HG03469 (cell line): ENCODE results near the gene ZNF142.
"Not testable (repeated sequence)": the region's sequence is repeated elsewhere in the genome, so short reads cannot be mapped to it uniquely, and the experiment has no call there.

Source experiments
- ATAC-seq: cut with Tn5 transposase; IDR thresholded peaks from one replicate; pipeline ENCODE4 v1.9.1; 2021; ENCODE audit warnings: mild to moderate bottlenecking, moderate library complexity, moderate number of reproducible peaks; ENCODE audit not compliant: unreplicated experiment

Gene ZNF142, protein sequence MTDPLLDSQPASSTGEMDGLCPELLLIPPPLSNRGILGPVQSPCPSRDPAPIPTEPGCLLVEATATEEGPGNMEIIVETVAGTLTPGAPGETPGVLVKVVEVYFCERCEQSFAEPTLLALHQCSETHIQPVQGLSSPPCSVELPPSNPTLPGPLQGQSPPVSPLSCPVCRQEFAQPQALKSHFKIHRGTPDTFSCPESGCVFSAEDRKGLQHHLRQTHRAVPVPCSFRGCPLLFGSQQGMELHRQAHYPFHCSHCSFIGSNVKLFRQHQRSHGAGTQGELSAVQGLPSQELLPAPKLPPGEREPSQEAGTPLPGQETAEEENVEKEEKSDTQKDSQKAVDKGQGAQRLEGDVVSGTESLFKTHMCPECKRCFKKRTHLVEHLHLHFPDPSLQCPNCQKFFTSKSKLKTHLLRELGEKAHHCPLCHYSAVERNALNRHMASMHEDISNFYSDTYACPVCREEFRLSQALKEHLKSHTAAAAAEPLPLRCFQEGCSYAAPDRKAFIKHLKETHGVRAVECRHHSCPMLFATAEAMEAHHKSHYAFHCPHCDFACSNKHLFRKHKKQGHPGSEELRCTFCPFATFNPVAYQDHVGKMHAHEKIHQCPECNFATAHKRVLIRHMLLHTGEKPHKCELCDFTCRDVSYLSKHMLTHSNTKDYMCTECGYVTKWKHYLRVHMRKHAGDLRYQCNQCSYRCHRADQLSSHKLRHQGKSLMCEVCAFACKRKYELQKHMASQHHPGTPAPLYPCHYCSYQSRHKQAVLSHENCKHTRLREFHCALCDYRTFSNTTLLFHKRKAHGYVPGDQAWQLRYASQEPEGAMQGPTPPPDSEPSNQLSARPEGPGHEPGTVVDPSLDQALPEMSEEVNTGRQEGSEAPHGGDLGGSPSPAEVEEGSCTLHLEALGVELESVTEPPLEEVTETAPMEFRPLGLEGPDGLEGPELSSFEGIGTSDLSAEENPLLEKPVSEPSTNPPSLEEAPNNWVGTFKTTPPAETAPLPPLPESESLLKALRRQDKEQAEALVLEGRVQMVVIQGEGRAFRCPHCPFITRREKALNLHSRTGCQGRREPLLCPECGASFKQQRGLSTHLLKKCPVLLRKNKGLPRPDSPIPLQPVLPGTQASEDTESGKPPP (N-terminal part only)

DNA sequence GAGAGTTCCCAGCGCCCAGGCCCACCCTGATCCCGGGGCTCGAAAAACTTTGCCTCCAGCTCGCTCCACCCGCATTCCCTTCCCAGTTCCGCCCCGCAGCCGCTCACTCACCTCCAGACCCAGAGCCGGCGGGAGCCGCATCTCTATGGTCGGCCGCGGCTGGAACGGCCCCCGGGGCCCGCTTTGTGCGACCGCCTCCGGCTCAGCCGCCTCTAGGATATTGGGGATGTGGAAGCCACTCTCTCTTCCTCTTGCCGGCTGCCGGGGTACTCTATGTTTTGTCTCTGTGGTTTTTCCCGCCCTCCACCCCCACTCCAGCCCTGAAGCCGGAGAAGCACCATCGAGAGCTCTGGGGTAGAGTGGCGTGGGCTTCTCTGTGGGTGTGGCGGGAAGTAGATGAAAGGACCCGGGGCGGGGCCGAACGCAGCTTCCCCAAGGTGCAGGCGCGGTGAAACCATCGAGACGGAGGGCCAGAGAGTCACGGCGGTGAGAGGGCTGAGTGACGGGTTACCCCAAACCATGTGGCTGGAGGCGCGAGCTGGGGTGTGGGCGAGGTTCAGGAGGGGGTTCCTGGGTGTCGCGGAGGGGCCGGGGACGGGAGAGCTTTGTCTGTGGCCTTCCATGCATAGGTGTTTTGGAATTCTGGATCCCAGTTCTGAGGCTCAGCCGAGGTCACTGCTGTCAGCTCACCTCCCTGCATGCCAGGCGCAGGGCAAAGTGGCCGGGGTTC lies at the start of gene ZNF142, which contains the start of gene BCS1L:
Gene ZNF142, minus strand, starts transcription at position 366 of the 730 bp plus-strand sequence. CDS start 3,194 bp downstream, outside the sequence.
Gene BCS1L, plus strand, starts transcription at position 426 of the 730 bp plus-strand sequence. CDS start 1,305 bp downstream, outside the sequence.
- peak; percentile 57 for ATAC-seq

DNA sequence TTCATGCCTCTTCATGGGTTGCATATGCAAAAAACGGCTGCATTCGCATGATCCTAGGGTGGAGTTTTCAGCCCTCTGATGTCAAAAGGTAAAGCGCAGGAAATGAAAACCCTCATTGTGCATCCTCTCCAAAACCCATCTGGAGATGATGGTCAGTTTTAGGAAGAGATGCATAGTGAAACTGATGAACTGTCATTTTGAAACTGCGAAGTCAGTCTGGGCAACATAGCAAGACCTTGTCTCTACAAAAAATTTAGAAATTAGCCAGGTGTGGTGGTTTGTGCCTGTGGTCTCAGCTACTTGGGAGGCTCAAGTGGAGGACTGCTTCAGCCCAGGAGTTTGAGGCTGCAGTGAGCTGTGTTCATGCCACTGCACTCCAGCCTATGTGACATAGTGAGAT lies 48.7 kb upstream of the ZNF142 start:
- ATAC-seq, result peak; percentile 31

DNA sequence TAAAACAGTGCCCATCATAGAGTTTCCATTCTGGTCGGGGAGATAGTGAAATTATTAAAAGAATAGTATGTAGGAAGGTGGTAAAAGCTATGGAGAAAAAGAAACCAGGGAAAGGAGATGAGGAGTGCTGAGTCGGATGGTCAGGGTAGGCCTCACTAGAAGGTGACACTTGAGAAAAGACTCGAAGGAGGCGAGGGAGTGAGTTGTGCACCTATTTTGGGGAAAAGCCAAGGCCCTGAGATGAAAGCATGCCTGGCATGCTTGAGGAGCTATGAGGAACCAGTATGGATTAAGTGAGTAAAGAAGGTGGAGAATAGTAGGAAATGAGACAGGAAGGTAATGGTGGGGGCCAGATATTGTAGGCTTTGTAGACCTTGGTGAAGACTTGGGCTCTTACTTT lies 43.9 kb upstream of the ZNF142 start:
- no peak for ATAC-seq

DNA sequence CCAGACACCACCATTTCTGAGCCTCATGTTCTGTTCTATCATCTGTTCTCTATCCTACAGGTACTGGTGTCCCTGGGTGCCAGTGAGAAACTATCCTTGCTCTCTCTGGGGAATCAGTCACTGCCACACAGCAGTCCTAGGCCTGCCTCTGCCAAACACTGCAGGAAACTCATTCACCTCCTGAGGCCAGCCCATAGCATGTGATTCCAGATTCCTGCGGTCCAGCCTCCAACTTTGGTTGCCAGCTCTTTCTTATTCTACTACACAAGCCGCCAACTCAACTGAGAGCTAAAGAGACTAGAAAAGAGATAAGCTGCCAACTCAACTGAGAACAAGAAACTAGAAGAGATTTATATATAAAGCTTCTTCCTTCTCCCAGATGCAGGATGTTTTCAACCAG lies 42.4 kb upstream of the ZNF142 start:
- no peak for ATAC-seq

DNA sequence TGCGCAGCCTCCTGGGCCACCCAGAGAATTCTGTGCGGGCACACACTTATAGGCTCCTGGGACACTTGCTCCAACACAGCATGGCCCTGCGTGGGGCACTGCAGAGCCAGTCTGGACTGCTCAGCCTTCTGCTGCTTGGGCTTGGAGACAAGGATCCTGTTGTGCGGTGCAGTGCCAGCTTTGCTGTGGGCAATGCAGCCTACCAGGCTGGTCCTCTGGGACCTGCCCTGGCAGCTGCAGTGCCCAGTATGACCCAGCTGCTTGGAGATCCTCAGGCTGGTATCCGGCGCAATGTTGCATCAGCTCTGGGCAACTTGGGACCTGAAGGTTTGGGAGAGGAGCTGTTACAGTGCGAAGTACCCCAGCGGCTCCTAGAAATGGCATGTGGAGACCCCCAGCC lies 39.5 kb upstream of the ZNF142 start:
- no peak for ATAC-seq

DNA sequence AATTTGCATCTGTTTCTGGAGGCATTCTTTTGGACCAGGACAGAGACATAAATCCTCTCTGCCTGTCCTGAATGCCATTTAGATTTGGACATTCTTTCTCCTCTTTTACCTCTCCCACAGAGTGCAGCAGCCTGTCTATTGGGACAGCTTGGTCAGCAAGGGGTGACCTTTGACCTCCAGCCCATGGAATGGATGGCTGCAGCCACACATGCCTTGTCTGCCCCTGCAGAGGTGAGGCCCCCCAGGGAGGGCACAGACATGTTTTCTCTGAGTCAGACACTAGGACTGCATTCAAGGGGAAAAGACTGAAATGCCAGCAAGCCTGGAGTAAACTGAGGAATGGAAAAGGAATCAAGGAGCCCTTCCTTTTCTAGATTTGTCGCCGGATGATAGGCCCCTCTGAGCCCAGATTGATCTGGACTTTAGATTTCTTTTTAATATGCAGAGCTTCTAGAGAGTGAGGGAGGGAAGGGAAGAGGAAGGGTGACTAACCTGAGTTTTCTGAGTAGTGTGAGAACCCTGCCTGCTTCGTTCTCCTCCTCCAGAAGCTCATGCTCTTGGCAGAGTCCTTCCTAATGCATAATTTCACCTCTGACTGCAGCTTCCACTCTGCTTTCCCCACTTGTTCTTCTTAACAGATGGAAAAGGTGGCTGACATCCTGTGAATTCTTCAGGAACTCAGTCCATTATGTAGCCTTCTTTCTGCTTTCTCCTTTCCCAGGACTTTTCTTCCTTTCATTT lies 35.2 kb upstream of the ZNF142 start:
- no peak for ATAC-seq

DNA sequence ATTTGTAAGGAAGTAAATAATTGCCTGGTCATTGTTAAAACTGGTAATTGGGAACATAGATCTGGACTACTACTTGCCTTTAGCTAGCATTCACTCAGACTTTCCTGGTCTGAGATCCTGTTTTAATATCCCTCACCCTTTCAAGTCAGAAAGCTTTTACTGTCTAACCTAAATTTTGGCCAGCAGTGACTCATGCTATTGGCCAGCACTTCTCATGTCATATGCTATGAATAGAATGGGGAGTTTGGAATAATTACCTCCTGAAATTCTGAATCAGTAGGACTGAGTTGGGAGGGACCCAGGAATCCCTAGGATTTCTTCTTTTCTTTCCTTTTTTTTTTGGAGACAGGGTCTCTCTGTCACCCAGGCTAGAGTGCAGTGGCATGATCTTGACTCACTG lies 31.8 kb upstream of the ZNF142 start:
- ATAC-seq, result no peak

DNA sequence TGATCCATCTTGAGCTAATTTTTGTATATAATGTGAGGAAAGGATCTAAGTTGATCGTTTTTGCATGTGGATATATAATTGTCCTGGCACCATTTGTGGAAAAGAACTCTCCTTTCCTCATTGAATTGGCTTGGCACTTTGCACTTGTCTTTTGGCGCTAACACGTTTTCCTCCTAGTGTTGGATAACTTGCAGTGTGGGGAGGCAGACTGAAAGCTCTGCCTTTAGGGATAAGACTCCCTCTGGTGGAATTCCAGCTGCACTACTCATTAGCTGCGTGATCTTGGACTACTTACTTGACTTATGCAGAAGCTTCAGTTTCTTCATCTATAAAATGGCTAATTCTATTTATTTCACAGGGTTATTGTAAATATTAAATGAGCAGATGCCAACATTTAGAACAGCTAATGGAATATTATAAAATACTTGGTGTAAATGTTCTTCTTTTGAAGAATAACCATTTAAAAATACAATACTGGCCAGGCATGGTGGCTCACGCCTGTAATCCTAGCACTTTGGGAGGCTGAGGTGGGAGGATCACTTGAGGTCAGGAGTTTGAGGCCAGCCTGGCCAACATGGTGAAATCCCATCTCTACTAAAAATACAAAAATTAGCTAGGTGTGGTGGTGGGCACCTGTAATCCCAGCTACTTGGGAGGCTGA lies 28.1 kb upstream of the ZNF142 start:
- not testable (repeated sequence) for ATAC-seq

DNA sequence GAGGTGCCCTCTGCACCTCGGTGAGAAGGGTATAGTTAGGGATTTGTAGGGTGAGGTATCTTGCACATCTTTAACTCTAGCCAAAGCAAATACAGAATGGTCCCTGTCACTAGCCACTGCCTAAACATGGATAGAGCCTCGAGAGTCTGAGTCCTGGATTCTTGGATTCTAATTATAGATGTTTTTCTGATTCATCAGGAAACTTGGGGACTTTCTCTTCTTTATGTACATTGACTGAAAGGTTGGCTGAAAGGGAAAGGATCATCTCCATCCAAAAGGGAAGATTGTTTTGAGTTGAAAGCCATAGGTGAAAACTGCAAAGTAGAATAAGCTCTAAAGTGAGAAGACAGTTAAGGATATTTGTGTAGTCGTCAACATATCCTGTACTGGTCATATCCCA lies 20.6 kb upstream of the ZNF142 start:
- ATAC-seq, result no peak

DNA sequence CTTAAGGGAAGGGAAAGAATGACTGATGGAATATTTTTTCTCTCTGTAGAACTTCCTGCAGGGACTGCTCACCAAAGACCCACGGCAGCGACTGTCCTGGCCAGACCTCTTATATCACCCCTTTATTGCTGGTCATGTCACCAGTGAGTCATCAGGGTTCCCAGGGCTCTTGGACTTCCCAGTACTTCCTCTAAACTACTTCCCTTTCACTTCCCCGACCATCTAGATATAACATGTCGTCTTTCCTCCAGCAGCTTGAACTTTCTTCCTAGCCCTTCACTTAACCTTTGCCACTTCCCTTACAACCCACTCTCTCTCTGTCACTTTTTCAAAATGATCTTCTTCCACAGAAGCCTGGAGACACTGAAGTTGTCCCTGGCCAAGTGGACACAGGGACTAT lies 19.7 kb upstream of the ZNF142 start:
- ATAC-seq, result no peak

DNA sequence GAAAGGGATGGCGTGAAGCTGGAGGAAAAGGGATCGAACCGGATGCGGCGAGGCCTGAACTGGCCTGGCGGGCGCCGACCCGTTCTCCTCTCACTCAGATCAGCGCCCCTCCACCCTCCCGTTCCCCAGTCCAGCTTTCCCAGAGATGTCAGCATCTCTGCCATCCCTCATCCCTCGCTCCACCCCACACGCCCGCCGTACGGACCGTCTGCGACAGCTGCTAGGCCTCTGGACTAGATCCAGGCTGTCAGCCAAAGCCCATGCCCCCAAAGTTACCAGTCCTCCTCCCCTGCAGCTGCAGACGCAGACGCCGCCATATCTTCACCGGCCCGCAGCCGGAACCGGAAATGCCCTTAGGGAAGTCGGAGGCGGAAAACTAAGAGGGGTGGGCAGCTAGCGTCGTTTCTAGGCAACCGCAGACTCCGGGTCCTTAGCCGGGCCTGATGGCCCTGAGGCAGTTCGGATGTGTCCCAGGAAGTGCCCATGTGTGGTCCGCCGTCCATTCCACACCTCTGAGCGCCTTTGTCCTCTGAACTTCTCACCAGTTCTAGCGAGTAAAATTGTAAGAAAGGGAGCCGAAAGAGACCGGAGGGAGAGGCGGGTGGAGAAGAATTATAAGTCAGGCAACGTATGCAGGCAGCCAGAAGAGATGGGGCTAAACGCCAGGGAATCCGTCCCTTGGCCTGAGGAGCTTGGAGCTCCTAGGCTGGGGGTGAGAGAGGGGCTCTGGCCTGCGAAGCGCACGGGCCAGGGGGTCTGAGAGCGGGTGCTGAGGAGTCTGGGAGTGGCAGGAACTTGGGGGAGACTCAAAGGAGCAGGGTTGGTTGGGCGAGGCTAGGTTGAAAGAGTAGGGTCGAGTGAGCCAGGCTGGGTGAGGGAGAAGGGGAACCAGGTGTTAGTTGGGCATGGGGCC lies 12.5 kb upstream of the ZNF142 start, which contains the start of the genes RNF25 and STK36:
Gene RNF25, minus strand, starts transcription at position 349 of the 913 bp plus-strand sequence. Its CDS starts 32 bp downstream, at position 317.
Gene STK36, plus strand, starts transcription at position 433 of the 913 bp plus-strand sequence. CDS start 744 bp downstream, outside the sequence.
- peak; percentile 92 for ATAC-seq

DNA sequence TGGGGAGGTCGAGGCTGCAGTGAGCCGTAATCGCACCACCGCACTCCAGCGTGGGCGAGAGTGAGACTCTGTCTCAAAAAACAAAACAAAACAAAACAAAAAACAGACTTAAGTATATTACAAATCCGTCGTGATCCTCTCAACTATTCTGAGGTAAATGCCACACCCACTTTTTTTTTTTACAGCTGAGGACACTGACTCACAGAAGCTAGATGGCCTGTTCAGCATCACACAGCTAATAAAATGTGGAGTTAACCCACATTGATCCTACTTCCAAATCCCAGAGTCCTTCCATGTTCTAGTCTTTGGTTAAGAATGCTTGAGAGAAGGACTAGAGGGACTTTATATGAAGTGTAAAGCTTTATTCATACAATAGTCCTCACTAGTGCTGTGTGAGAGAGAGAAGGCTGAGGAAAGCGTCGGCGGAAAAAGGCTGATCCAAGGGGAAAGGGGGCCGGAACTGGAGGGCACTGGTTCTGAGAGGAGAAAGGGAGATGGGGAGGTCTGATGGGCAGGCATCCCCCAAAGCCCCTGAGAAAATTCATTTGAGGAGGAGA lies 11.8 kb upstream of the ZNF142 start:
- ATAC-seq, result no peak

DNA sequence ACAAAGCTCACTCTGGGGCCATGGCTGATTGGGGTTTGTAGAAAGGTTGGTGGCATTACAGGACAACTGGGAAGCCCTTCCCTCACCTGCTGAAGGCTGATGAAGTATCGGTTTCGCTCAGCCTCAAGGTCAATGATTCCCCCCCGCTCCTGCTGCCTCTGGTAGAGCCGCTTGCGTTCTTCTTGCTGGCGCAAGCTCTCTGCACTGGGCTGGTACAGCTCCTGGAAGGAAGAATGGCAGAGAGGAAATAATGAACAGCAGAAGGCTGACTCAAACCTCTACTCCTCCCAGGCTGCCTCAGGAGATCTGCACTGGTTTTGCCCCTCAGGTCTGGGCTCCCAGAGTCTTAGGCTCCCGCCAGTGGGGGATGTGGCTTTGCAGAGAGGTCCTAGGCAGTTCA lies 5.2 kb upstream of the ZNF142 start:
- ATAC-seq, result no peak

DNA sequence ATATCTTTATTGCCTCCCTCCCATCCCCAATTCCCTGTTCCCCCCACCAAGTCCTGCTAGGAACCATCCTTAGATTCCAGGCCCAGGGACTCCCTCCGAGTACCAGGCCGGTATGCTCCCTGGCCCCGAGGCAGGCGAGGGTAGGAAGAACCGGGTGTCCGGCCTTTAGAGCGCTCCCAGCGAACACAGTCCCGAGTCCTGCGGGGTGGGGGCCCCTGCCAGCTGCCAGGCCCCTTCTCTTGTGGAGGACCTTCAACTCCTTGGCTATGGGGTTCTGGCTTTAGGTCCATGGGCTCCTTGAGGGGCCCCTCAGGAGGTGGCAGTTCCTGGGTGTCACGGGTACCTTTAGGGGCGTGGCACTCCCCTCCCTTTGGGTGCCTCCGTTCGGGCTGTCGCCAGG lies 4.5 kb upstream of the ZNF142 start:
- no peak for ATAC-seq

DNA sequence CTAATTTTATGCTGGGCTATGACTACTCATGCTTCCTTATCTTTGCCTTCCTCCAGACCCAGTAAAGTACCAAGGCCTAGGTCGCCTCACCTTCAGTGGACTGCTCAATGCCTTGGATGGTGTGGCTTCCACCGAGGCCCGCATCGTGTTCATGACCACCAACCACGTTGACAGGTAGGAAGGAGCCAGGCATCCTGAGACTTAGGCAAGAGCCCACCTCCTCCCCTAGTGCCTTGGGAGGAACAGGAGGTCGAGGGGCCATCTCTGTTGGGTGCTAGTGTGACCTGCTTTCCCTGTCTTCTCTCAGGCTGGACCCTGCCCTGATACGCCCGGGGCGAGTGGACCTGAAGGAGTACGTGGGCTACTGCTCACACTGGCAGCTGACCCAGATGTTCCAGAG lies 3.4 kb upstream of the ZNF142 start:
- no peak for ATAC-seq

DNA sequence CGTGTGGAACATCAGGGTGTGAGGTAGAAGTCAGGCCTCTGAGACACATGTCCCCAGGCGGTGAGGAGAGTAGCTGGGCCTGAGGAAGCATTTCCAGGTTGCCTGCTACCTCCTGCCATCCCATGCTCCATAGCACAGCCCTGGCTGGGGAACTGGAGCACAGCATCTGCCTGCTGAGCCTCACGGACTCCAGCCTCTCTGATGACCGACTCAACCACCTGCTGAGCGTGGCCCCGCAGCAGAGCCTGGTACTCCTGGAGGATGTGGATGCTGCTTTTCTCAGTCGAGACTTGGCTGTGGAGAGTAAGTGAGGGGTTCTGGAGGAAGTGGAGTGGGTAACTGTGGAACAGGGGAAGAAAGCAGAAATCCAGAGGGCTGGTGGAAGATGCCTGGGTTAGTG lies 3.0 kb upstream of the ZNF142 start:
- no peak for ATAC-seq

DNA sequence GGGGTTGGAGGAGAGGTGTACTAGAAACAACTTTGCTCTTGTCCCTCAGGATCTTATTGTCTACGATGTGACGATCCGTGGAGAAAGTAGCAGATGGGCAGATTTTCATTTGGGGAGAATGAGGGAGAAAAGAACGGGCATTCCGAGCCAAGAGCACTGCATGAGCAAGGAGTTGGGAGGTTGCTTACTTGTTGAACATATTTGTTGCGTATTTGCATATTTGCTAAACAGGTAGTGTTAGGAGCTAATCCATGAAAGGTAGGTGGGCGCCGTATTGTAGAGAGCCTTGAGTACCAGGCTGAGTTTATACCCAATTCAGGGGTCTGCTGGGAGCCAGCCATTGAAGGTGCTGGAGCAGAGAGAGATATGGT lies 550 bp upstream of the ZNF142 start:
- ATAC-seq, result no peak
